ENCODE results near the gene IL17RC.

- TF ChIP-seq, protein P1, sequence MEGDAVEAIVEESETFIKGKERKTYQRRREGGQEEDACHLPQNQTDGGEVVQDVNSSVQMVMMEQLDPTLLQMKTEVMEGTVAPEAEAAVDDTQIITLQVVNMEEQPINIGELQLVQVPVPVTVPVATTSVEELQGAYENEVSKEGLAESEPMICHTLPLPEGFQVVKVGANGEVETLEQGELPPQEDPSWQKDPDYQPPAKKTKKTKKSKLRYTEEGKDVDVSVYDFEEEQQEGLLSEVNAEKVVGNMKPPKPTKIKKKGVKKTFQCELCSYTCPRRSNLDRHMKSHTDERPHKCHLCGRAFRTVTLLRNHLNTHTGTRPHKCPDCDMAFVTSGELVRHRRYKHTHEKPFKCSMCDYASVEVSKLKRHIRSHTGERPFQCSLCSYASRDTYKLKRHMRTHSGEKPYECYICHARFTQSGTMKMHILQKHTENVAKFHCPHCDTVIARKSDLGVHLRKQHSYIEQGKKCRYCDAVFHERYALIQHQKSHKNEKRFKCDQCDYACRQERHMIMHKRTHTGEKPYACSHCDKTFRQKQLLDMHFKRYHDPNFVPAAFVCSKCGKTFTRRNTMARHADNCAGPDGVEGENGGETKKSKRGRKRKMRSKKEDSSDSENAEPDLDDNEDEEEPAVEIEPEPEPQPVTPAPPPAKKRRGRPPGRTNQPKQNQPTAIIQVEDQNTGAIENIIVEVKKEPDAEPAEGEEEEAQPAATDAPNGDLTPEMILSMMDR (conservative IDR thresholded peaks at IDR 0.05): no peak
- no peak for TF ChIP-seq ZFX (IDR thresholded peaks at IDR 0.05)
Measured at GRCh38 chr3:9909221-9910013, 7.5 kb upstream of the IL17RC start.

Data from C4-2B (cell line).